OCI-LY7 (cell line): Measurements from ENCODE around the gene ST6GALNAC2.

Experiments used
- EZH2phosphoT487 ChIP-seq: fragments of 200-600 bp; sonication (generic); IDR thresholded peaks from 2 replicates; pipeline ENCODE4 v1.6.1; 2018; ENCODE audit warnings: low read depth, borderline replicate concordance, mild to moderate bottlenecking, mixed run types, antibody characterized with exemption, low read length, moderate library complexity, mixed read lengths
- TF ChIP-seq, protein P1 (sequence below): fragments of 200-600 bp; sonication (generic); conservative IDR thresholded peaks from 2 replicates; pipeline ENCODE4 v1.5.1; 2014; ENCODE audit warnings: mild to moderate bottlenecking, antibody characterized with exemption, low read length, moderate library complexity, mixed read lengths

DNA sequence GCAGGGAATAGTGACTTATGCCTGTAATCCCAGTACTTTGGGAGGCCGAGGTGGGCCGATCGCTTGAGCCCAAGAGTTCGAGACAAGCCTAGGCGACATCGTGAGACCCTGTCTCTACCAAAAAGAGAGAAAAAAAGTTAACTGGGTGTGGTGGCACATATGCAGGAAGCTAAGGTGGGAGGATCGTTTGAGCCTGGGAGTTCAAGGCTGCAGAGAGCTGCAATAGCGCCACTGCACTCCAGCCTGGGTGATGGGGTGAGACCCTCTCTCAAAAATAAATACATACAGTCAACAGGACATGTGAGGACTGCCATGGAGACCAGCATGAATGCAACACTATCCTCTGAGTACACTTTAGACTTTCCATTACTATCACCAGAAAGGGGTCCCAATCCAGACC lies 15.4 kb upstream of the ST6GALNAC2 start:
- TF ChIP-seq, protein P1, sequence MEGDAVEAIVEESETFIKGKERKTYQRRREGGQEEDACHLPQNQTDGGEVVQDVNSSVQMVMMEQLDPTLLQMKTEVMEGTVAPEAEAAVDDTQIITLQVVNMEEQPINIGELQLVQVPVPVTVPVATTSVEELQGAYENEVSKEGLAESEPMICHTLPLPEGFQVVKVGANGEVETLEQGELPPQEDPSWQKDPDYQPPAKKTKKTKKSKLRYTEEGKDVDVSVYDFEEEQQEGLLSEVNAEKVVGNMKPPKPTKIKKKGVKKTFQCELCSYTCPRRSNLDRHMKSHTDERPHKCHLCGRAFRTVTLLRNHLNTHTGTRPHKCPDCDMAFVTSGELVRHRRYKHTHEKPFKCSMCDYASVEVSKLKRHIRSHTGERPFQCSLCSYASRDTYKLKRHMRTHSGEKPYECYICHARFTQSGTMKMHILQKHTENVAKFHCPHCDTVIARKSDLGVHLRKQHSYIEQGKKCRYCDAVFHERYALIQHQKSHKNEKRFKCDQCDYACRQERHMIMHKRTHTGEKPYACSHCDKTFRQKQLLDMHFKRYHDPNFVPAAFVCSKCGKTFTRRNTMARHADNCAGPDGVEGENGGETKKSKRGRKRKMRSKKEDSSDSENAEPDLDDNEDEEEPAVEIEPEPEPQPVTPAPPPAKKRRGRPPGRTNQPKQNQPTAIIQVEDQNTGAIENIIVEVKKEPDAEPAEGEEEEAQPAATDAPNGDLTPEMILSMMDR: no peak
- no peak for TF ChIP-seq EZH2phosphoT487
